GM18868 (cell line): ENCODE data around the gene GNPAT.
A peak's percentile ranks its signal among the peaks of the same experiment; 100 is the strongest.

ENCODE experiments used
- ATAC-seq: cut with Tn5 transposase; IDR thresholded peaks from one replicate; pipeline ENCODE4 v1.9.1; 2021; ENCODE audit warnings: mild to moderate bottlenecking, moderate library complexity; ENCODE audit not compliant: unreplicated experiment

The GNPAT gene

GRCh38 chr1:231240883-231241735 lies at the start of gene GNPAT:
Gene GNPAT, plus strand, starts transcription at chr1:231241212. Its CDS starts 167 bp downstream, at chr1:231241379.
- peak; percentile 95 for ATAC-seq

GRCh38 chr1:231192620-231193163 lies 48.3 kb upstream of the GNPAT start:
- ATAC-seq: no peak

GRCh38 chr1:231193710-231194340 lies 47.2 kb upstream of the GNPAT start:
- ATAC-seq: no peak

- ATAC-seq: no peak
These were observed 46.6 kb upstream of the GNPAT start for GRCh38 chr1:231194476-231194842.

- ATAC-seq: no peak
These were observed 46.0 kb upstream of the GNPAT start for GRCh38 chr1:231194843-231195516.

GRCh38 chr1:231196307-231196706 lies 44.7 kb upstream of the GNPAT start:
- no peak for ATAC-seq

GRCh38 chr1:231196728-231197127 lies 44.3 kb upstream of the GNPAT start:
- ATAC-seq: no peak

- ATAC-seq: no peak
These were observed 41.1 kb upstream of the GNPAT start for GRCh38 chr1:231199868-231200267.

GRCh38 chr1:231200388-231201031 lies 40.5 kb upstream of the GNPAT start:
- ATAC-seq: no peak

GRCh38 chr1:231201375-231201978 lies 39.5 kb upstream of the GNPAT start:
- ATAC-seq: no peak

- no peak for ATAC-seq
These were observed 38.9 kb upstream of the GNPAT start for GRCh38 chr1:231201979-231202633.

- ATAC-seq: no peak
These were observed 37.6 kb upstream of the GNPAT start for GRCh38 chr1:231203259-231204057.

GRCh38 chr1:231206856-231207255 lies 34.2 kb upstream of the GNPAT start:
- no peak for ATAC-seq

GRCh38 chr1:231207437-231207836 lies 33.6 kb upstream of the GNPAT start:
- no peak for ATAC-seq

- ATAC-seq: no peak
These were observed 32.0 kb upstream of the GNPAT start for GRCh38 chr1:231208980-231209379.

GRCh38 chr1:231209531-231209930 lies 31.5 kb upstream of the GNPAT start:
- no peak for ATAC-seq

- no peak for ATAC-seq
These were observed 30.9 kb upstream of the GNPAT start for GRCh38 chr1:231210126-231210525.

- ATAC-seq: peak; percentile 86
These were observed 29.8 kb upstream of the GNPAT start for GRCh38 chr1:231211005-231211857.
